K562 (cell line): ENCODE results near the gene EDEM2. TPM values are rescaled to one million over a fixed set of nuclear protein-coding genes. Genes with fewer than 3 reads are reported as not detected.

Experiments
- ATAC-seq: fragments of 200-7000 bp; cut with Tn5 transposase; 3 replicates; pipeline ENCODE4 v1.9.1; 2020; ENCODE audit warnings: moderate library complexity
- BruUV-seq: library from RNA; stranded (reverse); fragments of 400-500 nt; replicated peaks from 2 replicates; lab custom pipeline; 2021; lab: Mats Ljungman, UMichigan
- CTCF ChIA-PET: fragments of 300-600 bp; formaldehyde crosslinking; extraction: SDS; loops from one replicate; lab custom pipeline; 2021; ENCODE audit warnings: low intra/inter-chr PET ratio; lab: Yijun Ruan, JAX
- POLR2A ChIA-PET: fragments of 300-600, 350-650 bp; sonication (Branson Sonifier 250); formaldehyde crosslinking; extraction: SDS; loops from one replicate; lab custom pipeline; 2021; ENCODE audit warnings: antibody characterized with exemption, inconsistent platforms; lab: Yijun Ruan, JAX
- DNase-seq, 4 experiments: peaks; one replicate each; pipeline versions ENCODE4 v3.0.0 to v3.0.0-alpha.2; 2011 to 2018; ENCODE audit warnings: low spot score in 3 of 4, mixed read lengths in 3 of 4; ENCODE audit errors: extremely low read depth in 1 of 4
- FAIRE-seq: peaks from 2 replicates; lab custom pipeline; 2011; peaks lifted over from hg19 to GRCh38; lab: Jason Lieb, UNC
- H2AFZ ChIP-seq: 2 replicates; pipeline ENCODE4 v1.6.0; 2011; ENCODE audit warnings: low read depth, low read length, control low read depth, inconsistent platforms
- H3K27ac ChIP-seq: fragments of 200-600 bp; 3 replicates; pipeline ENCODE4 v1.8.0; 2011; ENCODE audit warnings: low read depth, mild to moderate bottlenecking, control low read depth, inconsistent platforms, low read length, moderate library complexity, mixed read lengths; ENCODE audit errors: extremely low read depth
- H3K27me3 ChIP-seq, 2 experiments: fragments of 300-600 bp in 1 of 2; 2 replicates in 1 of 2; 3 replicates in 1 of 2; pipeline versions ENCODE4 v1.6.0 to v1.8.0; 2011; ENCODE audit warnings: inconsistent platforms in 2 of 2, low read length in 2 of 2, mild to moderate bottlenecking in 1 of 2, mixed read lengths in 1 of 2, moderate library complexity in 1 of 2; ENCODE audit not compliant: control insufficient read depth in 2 of 2, insufficient read depth in 2 of 2
- H3K36me3 ChIP-seq: fragments of 300-600 bp; 3 replicates; pipeline ENCODE4 v1.8.0; 2011; ENCODE audit warnings: mild to moderate bottlenecking, low read length, inconsistent platforms; ENCODE audit not compliant: control insufficient read depth, insufficient read depth
- H3K4me1 ChIP-seq, 2 experiments: fragments of 200-600 bp in 1 of 2; replicated peaks in 1 of 2; 2 replicates in 1 of 2; 3 replicates in 1 of 2; pipeline versions ENCODE4 v1.5.1 to v1.8.0; 2011; ENCODE audit warnings: inconsistent platforms in 2 of 2, low read length in 2 of 2, mild to moderate bottlenecking in 1 of 2, mixed read lengths in 1 of 2, moderate library complexity in 1 of 2; ENCODE audit not compliant: control insufficient read depth in 2 of 2, insufficient read depth in 2 of 2
- H3K4me2 ChIP-seq: 2 replicates; pipeline ENCODE4 v1.6.1; 2011; ENCODE audit warnings: low read length, control low read depth, inconsistent platforms, mixed read lengths; ENCODE audit not compliant: insufficient read depth
- H3K4me3 ChIP-seq: fragments of 200-600 bp; sonication (generic), shearing (Covaris generic); 2 replicates; pipeline ENCODE4 v1.5.1; 2016; ENCODE audit warnings: control low read depth, inconsistent platforms
- H3K79me2 ChIP-seq: fragments of 200-600 bp; 3 replicates; pipeline ENCODE4 v1.8.0; 2011; ENCODE audit warnings: low read length, inconsistent platforms; ENCODE audit not compliant: control insufficient read depth, insufficient read depth
- H3K9ac ChIP-seq, 2 experiments: 2 replicates each; pipeline versions ENCODE4 v1.6.0 to v1.6.1; 2011; ENCODE audit warnings: low read depth in 2 of 2, low read length in 2 of 2, control low read depth in 1 of 2, inconsistent platforms in 1 of 2, mild to moderate bottlenecking in 1 of 2, mixed read lengths in 1 of 2; ENCODE audit not compliant: insufficient read depth in 1 of 2
- H3K9me1 ChIP-seq: one replicate; pipeline ENCODE4 v1.6.0; 2011; ENCODE audit warnings: inconsistent platforms, mild to moderate bottlenecking, low read length, moderate library complexity; ENCODE audit not compliant: control insufficient read depth, insufficient read depth
- H3K9me3 ChIP-seq: replicated peaks from 2 replicates; pipeline ENCODE4 v1.5.1; 2011; ENCODE audit warnings: low read depth, low read length, inconsistent platforms; ENCODE audit not compliant: control insufficient read depth, insufficient read depth
- H4K20me1 ChIP-seq: replicated peaks from 2 replicates; pipeline ENCODE4 v1.6.1; 2011; ENCODE audit warnings: low read length, inconsistent platforms, mixed read lengths; ENCODE audit not compliant: control insufficient read depth, insufficient read depth
- DMBX1 ChIP-seq: fragments of 250-450 bp; sonication (Bioruptor Pico); IDR thresholded peaks from 2 replicates; pipeline ENCODE4 v1.8.0; 2022; ENCODE audit warnings: inconsistent platforms, mild to moderate bottlenecking, moderate library complexity, borderline replicate concordance
- E2F6 ChIP-seq, 2 experiments: IDR thresholded peaks; 2 replicates each; pipeline ENCODE4 v1.6.1; 2011; ENCODE audit warnings: borderline replicate concordance in 1 of 2, control low read depth in 1 of 2, low read depth in 1 of 2, low read length in 1 of 2, mild to moderate bottlenecking in 1 of 2, mixed read lengths in 1 of 2, moderate library complexity in 1 of 2; ENCODE audit not compliant: insufficient read depth in 1 of 2, insufficient read length in 1 of 2, poor library complexity in 1 of 2, severe bottlenecking in 1 of 2; ENCODE audit errors: extremely low read depth in 1 of 2
- ESRRB ChIP-seq: fragments of 250-450 bp; sonication (Bioruptor Pico); IDR thresholded peaks from 2 replicates; pipeline ENCODE4 v1.5.0; 2020; ENCODE audit warnings: mild to moderate bottlenecking, moderate library complexity, borderline replicate concordance
- KAT8 ChIP-seq: fragments of 450-650 bp; IDR thresholded peaks from 2 replicates; pipeline ENCODE4 v1.6.1; 2016; ENCODE audit warnings: low read depth, mild to moderate bottlenecking
- KHSRP ChIP-seq: fragments of 450-650 bp; IDR thresholded peaks from 2 replicates; pipeline ENCODE4 v1.6.1; 2017
- PTBP1 ChIP-seq: fragments of 200-400 bp; formaldehyde crosslinking; IDR thresholded peaks from 2 replicates; pipeline ENCODE4 v1.6.1; 2017; ENCODE audit warnings: low read depth, low read length
- PTTG1 ChIP-seq: fragments of 450-650 bp; IDR thresholded peaks from 2 replicates; pipeline ENCODE4 v1.6.1; 2016; ENCODE audit warnings: low read depth, mild to moderate bottlenecking, missing genetic modification characterization, missing compliant biosample characterization
- SMARCA4 ChIP-seq: fragments of 450-650 bp; IDR thresholded peaks from 2 replicates; pipeline ENCODE4 v1.6.1; 2016
- TEAD1 ChIP-seq, 2 experiments: fragments of 450-650 bp in 1 of 2; sonication (generic) in 1 of 2; formaldehyde crosslinking; IDR thresholded peaks; 2 replicates each; pipeline versions ENCODE4 v1.4.0 to v1.8.0; 2020 to 2022; ENCODE audit warnings: mild to moderate bottlenecking in 2 of 2, missing genetic modification reagents in 1 of 2
- TFAM ChIP-seq: fragments of 250-450 bp; sonication (Bioruptor Pico); conservative IDR thresholded peaks from 2 replicates; pipeline ENCODE4 v1.5.0; 2021; ENCODE audit warnings: mild to moderate bottlenecking, moderate library complexity
- ZNF165 ChIP-seq: fragments of 250-450 bp; sonication (Bioruptor Pico); IDR thresholded peaks from 2 replicates; pipeline ENCODE4 v1.4.0; 2020; ENCODE audit warnings: borderline replicate concordance
- ZNF175 ChIP-seq: fragments of 200-800 bp; sonication (Bioruptor generic); IDR thresholded peaks from 2 replicates; pipeline ENCODE4 v1.6.1; 2016; ENCODE audit warnings: low read depth, mild to moderate bottlenecking, missing genetic modification characterization, missing compliant biosample characterization
- ZNF655 ChIP-seq: fragments of 250-450 bp; sonication (Bioruptor Pico); IDR thresholded peaks from 2 replicates; pipeline ENCODE4 v1.5.0; 2021
- ZNF75A ChIP-seq: fragments of 450-650 bp; formaldehyde crosslinking; IDR thresholded peaks from 2 replicates; pipeline ENCODE4 v1.4.0; 2020; ENCODE audit warnings: mild to moderate bottlenecking
- ZNF766 ChIP-seq: fragments of 200-800 bp; sonication (Bioruptor generic); conservative IDR thresholded peaks from 2 replicates; pipeline ENCODE4 v1.6.1; 2016; ENCODE audit warnings: missing genetic modification characterization, missing compliant biosample characterization
- WGBS: fragments of 100-300 bp; shearing (Covaris generic); methylation state at CpG from one replicate; pipeline ENCODE4 v1.1.6; 2016; ENCODE audit warnings: low coverage, mixed read lengths; ENCODE audit not compliant: insufficient coverage; ENCODE audit errors: missing lambda C conversion rate; 5-methylcytosine and 5-hydroxymethylcytosine counted together
- in situ Hi-C: fragments of 300-500 bp; cut with MboI; formaldehyde crosslinking; loops from 4 replicates; pipeline ENCODE4 v1.15.0; 2018; ENCODE audit warnings: inconsistent platforms, mixed read lengths
- intact Hi-C: fragments of 100-400 bp; cut with micrococcal nuclease; formaldehyde crosslinking; loops from 2 replicates; pipeline ENCODE4 v1.14.2; 2022
- polyA plus RNA-seq, 8 experiments: library from polyadenylated mRNA; depleted of rRNA in 4 of 8; stranded (reverse) in 5 of 8; unstranded in 3 of 8; fragments of >200 nt; fragmentation: Nextera tagmentation in 2 of 8; fragmentation: Illumina TruSeq in 1 of 8; extraction: Ambion mirVana in 2 of 8; extraction: Trizol in 1 of 8; gene quantifications; 2 replicates each; pipeline versions ENCODE4 v1.2.1 to v1.2.3, GENCODE V29; 2011 to 2014; ENCODE audit warnings: inconsistent platforms in 1 of 8, missing spikeins in 1 of 8
- total RNA-seq, 7 experiments: library from RNA; depleted of rRNA in 6 of 7; stranded (reverse); fragments of >200 nt in 6 of 7; fragmentation: Illumina TruSeq in 2 of 7; extraction: Trizol in 2 of 7; gene quantifications; 2 replicates each; pipeline versions ENCODE4 v1.2.1 to v1.2.3, GENCODE V29; 2011 to 2021; ENCODE audit warnings: low replicate concordance in 1 of 7
- TF ChIP-seq, protein P1 (sequence below), 2 experiments: fragments of 450-650 bp; conservative IDR thresholded peaks; 2 replicates each; pipeline ENCODE4 v1.6.1; 2017; ENCODE audit warnings: mild to moderate bottlenecking in 2 of 2, moderate library complexity in 2 of 2

Gene EDEM2
- total and polyA plus RNA-seq, 9 of the 15 experiments (the other 6 are each of a cell fraction or from before 2014, with no cell fraction given): 6.9 to 11.0 (median 9.7) TPM

DNA sequence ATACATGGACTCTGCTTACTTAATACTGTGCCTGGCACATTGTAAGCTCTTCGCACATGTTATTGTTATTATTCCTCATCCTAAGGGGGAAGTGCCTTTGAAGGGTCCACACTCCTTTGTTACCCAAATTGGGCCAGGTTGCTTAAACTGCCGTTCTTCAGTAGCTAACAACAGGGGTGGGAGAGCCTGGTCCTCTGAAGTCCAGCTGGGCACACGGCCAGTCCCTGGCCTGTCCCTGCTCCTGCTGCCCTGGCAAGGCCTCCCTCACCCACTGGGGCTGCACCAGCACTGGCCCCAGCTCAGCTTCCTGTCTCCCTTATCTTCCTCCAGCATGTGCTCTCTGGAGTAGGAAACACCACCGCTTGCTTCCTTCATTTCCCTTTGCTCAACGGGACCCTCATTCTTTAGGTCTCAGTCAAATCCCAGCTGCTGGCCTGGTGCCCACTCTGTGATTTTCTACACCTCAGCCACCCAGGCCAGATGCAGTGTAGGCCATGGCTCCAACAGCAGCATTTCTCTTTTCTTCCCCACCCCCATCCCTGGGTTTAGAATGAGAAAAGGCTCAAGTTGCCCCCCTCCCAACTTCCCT is 19.2 kb upstream of the EDEM2 start:
- POLR2A ChIA-PET: interaction anchor here (0.6 to 1.5 kb wide), 5 partner anchors 8 to 658 kb away, joined by 3 to 12 read pairs (median 4); partner anchors contain the start of genes EDEM2 and UQCC1
- Histone ChIP-seq H3K36me3 (no peaks in the 10 kb centered on the region), H3K9ac (peak overlapping the region in 1 of 2 experiments; percentile 83; a peak in 2 of 4 replicates), H3K4me2 (no peak overlapping the region; the same call in 1 of the 2 replicates), H3K4me3 (no peak overlapping the region), H3K27me3 (no peaks in the 10 kb centered on the region), H3K9me1 (no peaks in the 10 kb centered on the region), H3K4me1 (peaks cover 6 to 8% of the 10 kb centered on the region in 2 experiments; a peak in 4 of 5 replicates), H3K9me3 (no peaks in the 10 kb centered on the region), H2AFZ (peak overlapping the region; percentile 59), H3K79me2 (no peaks in the 10 kb centered on the region), H4K20me1 (no peaks in the 10 kb centered on the region), H3K27ac (no peak overlapping the region)
- 25% methylated on average over 5 of the region's 5 CpGs for WGBS
- intact Hi-C loops (no loop called here), in situ Hi-C loops (no loop called here)
- peak; percentile 81 for ATAC-seq
- CTCF ChIA-PET: no interaction called here
- no peak for FAIRE-seq
- peak in 2 of 4 experiments; percentile 52 to 62 for DNase-seq
- BruUV-seq: no TSS peak
- TF ChIP-seq TFAM (CRISPR knock-in tag) (no peak), ZNF766 (no peak), ZNF75A (CRISPR knock-in tag) (no peak), KHSRP (no peak), ZNF655 (CRISPR knock-in tag) (no peak), ESRRB (CRISPR knock-in tag) (no peak), ZNF165 (no peak), PTTG1 (no peak), ZNF175 (CRISPR knock-in tag) (0 out of 2 replicates have a peak, but pooled peaks have one; percentile 52), DMBX1 (CRISPR knock-in tag) (no peak), KAT8 (no peak), SMARCA4 (peak; percentile 43; the same call in 1 of the 2 replicates), E2F6 (IDR thresholded peaks at IDR 0.05; ENCODE audit: borderline replicate concordance in 1 of 2, extremely low read depth in 1 of 2, insufficient read depth in 1 of 2, insufficient read length in 1 of 2, low read depth in 1 of 2, low read length in 1 of 2, poor library complexity in 1 of 2, severe bottlenecking in 1 of 2) (no peak), PTBP1 (no peak), TEAD1 (CRISPR knock-in tag; IDR thresholded peaks at IDR 0.05) (no peak)
- TF ChIP-seq, protein P1, sequence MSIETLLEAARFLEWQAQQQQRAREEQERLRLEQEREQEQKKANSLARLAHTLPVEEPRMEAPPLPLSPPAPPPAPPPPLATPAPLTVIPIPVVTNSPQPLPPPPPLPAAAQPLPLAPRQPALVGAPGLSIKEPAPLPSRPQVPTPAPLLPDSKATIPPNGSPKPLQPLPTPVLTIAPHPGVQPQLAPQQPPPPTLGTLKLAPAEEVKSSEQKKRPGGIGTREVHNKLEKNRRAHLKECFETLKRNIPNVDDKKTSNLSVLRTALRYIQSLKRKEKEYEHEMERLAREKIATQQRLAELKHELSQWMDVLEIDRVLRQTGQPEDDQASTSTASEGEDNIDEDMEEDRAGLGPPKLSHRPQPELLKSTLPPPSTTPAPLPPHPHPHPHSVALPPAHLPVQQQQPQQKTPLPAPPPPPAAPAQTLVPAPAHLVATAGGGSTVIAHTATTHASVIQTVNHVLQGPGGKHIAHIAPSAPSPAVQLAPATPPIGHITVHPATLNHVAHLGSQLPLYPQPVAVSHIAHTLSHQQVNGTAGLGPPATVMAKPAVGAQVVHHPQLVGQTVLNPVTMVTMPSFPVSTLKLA (conservative IDR thresholded peaks at IDR 0.05): peak in 1 of 2 experiments; percentile 41; a peak in 1 of 4 replicates
